Smooth muscle cell of bladder (primary cell): ENCODE results near the gene ZNF628. TPM values are rescaled to one million over a fixed set of nuclear protein-coding genes. Genes with fewer than 3 reads are reported as not detected.

Source experiments
- total RNA-seq: library from RNA; depleted of rRNA; stranded (reverse); fragments of >200 nt; gene quantifications from 2 replicates; pipeline ENCODE4 v1.2.3, GENCODE V29; 2014

ZNF628 gene
- 0.57 and 1.3 TPM in 2 replicates for total RNA-seq

GRCh38 chr19:55476100-55476775 lies at the start of gene ZNF628:
Gene ZNF628, plus strand, starts transcription at chr19:55476617. Its CDS starts 3,294 bp downstream, at chr19:55479911.

DNA sequence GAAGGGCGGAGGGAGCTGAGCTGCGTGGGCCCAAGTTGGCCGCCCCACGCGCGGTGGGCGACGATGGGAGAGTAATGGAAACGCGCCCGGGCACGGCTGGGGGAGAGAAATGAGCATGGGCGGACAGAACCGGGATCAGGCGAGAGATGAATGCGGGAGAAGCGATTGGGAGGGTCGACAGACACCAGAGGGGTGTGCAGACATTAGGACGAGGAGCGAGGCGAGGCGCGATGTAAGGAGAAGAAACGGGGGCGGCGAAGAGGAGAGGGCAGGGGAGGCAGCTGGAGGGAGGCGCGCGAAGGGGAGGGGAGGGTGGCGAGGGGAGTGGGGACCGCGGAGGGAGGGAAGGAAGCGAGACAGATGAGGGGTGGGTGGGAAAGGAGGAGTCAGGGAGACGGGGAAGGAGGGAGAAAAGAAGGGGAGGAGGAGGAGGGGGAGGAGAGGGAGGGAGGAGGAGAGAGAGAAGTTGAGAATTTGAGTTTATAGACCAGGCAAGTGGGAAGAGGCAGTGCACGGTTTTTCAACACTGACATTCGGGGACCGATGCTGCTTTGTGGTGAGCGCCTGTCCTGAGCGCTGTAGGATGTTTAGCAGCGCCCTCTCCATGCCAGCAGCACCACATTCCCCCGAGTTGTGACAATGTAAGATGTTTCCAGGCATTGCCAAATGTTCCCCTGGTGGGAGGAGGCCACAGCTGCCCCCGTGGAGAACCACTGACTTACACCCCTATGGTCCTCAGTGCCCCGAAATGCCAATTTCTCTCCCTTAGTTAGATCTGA lies 33.2 kb upstream of the ZNF628 start, which contains the start of gene SHISA7:
SHISA7 (minus strand) TSS at position 256 of the 779 bp plus-strand sequence. CDS start 437 bp downstream, outside the sequence.

DNA sequence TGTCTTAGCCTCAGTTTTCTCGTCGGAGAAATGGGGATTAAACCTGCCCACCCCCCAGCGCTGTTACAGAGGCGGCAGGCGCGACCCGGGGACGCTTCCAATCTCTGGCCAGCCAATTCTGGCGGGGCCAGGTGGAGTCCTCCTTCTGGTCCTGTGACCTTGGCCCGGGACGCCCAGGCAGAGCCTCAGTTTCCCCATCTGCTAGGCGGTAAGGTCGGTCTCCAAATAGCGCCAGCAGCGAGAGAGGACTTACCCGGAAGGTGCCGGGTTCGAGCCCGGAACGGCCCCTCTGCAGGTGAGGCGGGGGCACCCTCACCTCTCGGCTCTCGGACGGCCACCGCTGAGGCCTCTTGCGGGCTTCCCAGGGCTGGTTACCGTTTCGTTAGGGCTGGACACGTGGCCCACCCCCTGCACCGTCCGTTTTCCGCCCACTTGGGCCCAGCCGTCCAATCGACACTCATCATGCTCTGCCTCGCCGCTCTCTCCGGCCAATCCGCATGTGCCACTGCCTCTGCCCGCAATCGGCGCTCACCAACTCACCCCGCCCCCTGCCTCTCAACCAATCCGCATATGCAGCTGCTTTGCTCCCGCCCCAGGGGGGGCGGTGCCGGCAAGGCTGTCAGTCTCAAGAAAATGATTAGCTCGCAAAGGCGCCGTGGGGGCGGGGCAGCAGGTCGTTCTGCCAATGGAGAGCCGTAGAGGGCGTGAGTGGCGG lies 15.0 kb upstream of the ZNF628 start, which contains the start of gene ISOC2:
ISOC2 (minus strand) TSS at position 384 of the 715 bp plus-strand sequence. CDS start 5,156 bp downstream, outside the sequence.

DNA sequence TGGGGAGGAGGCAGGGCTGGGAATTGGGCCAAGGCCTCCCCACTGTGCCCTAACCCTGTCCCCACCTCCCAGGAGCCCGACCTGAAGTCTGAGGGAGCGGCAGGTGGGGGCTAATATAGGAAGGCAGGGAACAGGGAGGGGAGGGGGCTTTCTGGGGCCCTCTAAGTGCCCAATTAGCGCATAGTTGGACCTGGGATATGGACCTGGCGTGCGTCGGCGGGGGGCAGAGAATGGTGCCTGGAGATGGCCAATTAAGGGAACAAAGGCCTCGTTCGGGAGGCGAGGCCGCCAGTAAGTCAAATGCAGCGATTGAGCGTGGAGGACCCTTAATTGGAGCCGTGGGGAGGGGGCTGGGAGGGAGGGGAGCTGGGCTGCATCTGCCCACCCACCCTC lies 11.8 kb upstream of the ZNF628 start, which contains the start of gene C19orf85:
C19orf85 (minus strand) TSS at position 90 of the 393 bp plus-strand sequence. CDS start 197 bp downstream, outside the sequence.

GRCh38 chr19:55484593-55485438 lies 8.4 kb downstream of the ZNF628 start, which contains the start of gene NAT14:
Gene NAT14, plus strand, starts transcription at chr19:55485188. Its CDS starts 521 bp downstream, at chr19:55485709.

GRCh38 chr19:55487924-55488687 lies 11.7 kb downstream of the ZNF628 start, which contains the start of gene SSC5D:
Gene SSC5D, plus strand, starts transcription at chr19:55488436. Its CDS starts 154 bp downstream, at chr19:55488590.

Other genes with a start within 250 kb of the ZNF628 start
- gene TMEM86B, start 247.9 kb upstream of the ZNF628 start, total RNA-seq: 1.1 and 1.2 TPM in 2 replicates
- gene PPP6R1, start 217.6 kb upstream of the ZNF628 start, total RNA-seq: 17.2 and 26.1 TPM in 2 replicates
- gene HSPBP1, start 196.5 kb upstream of the ZNF628 start, total RNA-seq: 18.1 and 19.1 TPM in 2 replicates
- gene BRSK1, start 192.6 kb upstream of the ZNF628 start, total RNA-seq: 4.4 and 6.6 TPM in 2 replicates
- not detected in 2 replicates for gene TMEM150B, start 151.3 kb upstream of the ZNF628 start, total RNA-seq
- 8.1 and 8.4 TPM in 2 replicates for gene KMT5C, start 136.7 kb upstream of the ZNF628 start, total RNA-seq
- gene COX6B2, start 121.9 kb upstream of the ZNF628 start, total RNA-seq: under 0.01 TPM in 1 of 2 replicates, not detected in the other
- gene GARIN5B, start 113.4 kb upstream of the ZNF628 start, total RNA-seq: not detected in 2 replicates
- 5.4 and 8.0 TPM in 2 replicates for gene IL11, start 106.2 kb upstream of the ZNF628 start, total RNA-seq
- 0.28 TPM in 1 of 2 replicates, not detected in the other for gene TMEM190, start 99.8 kb upstream of the ZNF628 start, total RNA-seq
- 0.14 and 0.18 TPM in 2 replicates for gene TMEM238, start 92.3 kb upstream of the ZNF628 start, total RNA-seq
- 239 and 254 TPM in 2 replicates for gene RPL28, start 90.7 kb upstream of the ZNF628 start, total RNA-seq
- 26.6 and 57.3 TPM in 2 replicates for gene UBE2S, start 68.8 kb upstream of the ZNF628 start, total RNA-seq
- not detected in 2 replicates for gene SHISA7, start 33.3 kb upstream of the ZNF628 start, total RNA-seq
- 44.5 and 55.9 TPM in 2 replicates for gene ISOC2, start 15.0 kb upstream of the ZNF628 start, total RNA-seq
- not detected in 2 replicates for gene C19orf85, start 11.9 kb upstream of the ZNF628 start, total RNA-seq
- gene NAT14, start 8.6 kb downstream of the ZNF628 start, total RNA-seq: 14.9 and 20.9 TPM in 2 replicates
- 5.4 and 18.1 TPM in 2 replicates for gene SSC5D, start 11.8 kb downstream of the ZNF628 start, total RNA-seq
- gene SBK2, start 60.5 kb downstream of the ZNF628 start, total RNA-seq: not detected in 2 replicates
- gene SBK3, start 68.9 kb downstream of the ZNF628 start, total RNA-seq: 0.09 TPM in 1 of 2 replicates, not detected in the other
- gene ZNF579, start 104.2 kb downstream of the ZNF628 start, total RNA-seq: 2.1 and 2.8 TPM in 2 replicates
- gene FIZ1, start 122.9 kb downstream of the ZNF628 start, total RNA-seq: 1.6 and 2.7 TPM in 2 replicates
- gene ZNF524, start 123.7 kb downstream of the ZNF628 start, total RNA-seq: 9.1 and 9.5 TPM in 2 replicates
- gene ZNF865, start 129.0 kb downstream of the ZNF628 start, total RNA-seq: 0.43 and 0.55 TPM in 2 replicates
- 3.8 and 4.0 TPM in 2 replicates for gene ZNF784, start 147.9 kb downstream of the ZNF628 start, total RNA-seq
- 4.4 and 5.4 TPM in 2 replicates for gene ZNF580, start 164.4 kb downstream of the ZNF628 start, total RNA-seq
- gene ZNF581, start 167.0 kb downstream of the ZNF628 start, total RNA-seq: 23.9 and 25.7 TPM in 2 replicates
- gene CCDC106, start 171.6 kb downstream of the ZNF628 start, total RNA-seq: 5.3 and 6.2 TPM in 2 replicates
- gene U2AF2, start 178.4 kb downstream of the ZNF628 start, total RNA-seq: 76.8 and 86.0 TPM in 2 replicates
- gene EPN1, start 198.6 kb downstream of the ZNF628 start, total RNA-seq: 27.3 and 35.7 TPM in 2 replicates